ELR (cell line): ENCODE data around the gene FOXJ3.
A peak's percentile ranks its signal among the peaks of the same experiment; 100 is the strongest.

Source experiments
- DNase-seq: peaks from one replicate; pipeline ENCODE4 v3.0.0-alpha.2; 2015; ENCODE audit warnings: low read depth

The FOXJ3 gene

DNA sequence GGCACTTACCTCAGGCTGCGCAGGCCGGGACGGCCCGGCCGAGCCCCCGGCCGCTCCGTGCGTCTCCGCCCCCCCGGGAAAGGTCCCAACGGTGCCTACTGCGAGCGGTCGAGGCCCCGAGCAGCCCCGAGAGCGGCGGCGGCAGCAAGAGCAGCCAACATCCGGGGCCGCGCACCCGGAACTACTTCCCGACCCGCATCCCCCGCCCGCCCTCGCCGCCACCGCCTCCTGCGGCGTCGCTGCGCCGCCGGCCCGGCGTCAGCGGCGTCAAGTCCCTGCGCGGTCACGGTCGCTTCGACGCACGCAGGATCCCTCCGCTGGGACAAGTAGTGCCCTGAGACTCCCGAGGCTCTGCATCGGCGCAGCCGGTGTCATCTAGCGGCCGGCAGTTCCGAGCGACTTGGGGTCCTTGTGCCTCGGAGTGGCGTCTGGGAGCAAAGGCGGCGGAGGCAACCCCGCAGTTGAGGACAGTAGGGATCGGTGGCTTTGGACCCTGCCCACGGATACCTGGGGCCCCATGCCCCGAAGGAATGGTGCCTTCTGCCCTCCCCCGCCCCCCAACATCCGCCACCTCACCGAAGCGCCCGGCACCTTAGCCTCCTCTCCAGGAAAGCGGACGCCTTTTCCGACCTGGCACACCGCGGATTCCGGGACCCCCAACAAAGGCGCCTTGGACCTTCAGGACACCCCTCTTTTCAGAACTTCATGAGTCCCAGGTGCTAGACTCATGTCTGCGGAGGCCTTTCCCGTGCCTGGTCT is at the start of gene FOXJ3:
FOXJ3 (minus strand) TSS at position 186 of the 759 bp plus-strand sequence. CDS start 24,142 bp downstream, outside the sequence.
- peak; percentile 97 for DNase-seq

DNA sequence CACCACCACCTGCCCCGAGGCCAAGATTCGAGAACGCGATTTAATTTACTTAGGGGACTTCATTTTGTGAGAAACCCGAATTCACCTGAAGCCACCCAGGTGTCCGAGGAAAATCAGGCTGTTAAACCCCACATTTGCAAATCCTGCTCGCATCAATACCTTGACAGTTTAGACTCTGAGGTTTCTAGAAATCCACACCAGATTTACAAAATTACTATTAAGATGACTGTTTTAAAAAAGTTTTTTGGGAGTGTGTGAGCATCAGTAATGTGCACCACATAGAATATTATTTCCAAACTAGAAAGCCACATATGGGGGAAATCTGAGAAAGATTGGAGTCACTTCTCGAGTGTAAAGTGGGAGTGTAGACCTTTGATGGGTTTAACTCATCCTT is 46.2 kb upstream of the FOXJ3 start:
- no peak for DNase-seq

DNA sequence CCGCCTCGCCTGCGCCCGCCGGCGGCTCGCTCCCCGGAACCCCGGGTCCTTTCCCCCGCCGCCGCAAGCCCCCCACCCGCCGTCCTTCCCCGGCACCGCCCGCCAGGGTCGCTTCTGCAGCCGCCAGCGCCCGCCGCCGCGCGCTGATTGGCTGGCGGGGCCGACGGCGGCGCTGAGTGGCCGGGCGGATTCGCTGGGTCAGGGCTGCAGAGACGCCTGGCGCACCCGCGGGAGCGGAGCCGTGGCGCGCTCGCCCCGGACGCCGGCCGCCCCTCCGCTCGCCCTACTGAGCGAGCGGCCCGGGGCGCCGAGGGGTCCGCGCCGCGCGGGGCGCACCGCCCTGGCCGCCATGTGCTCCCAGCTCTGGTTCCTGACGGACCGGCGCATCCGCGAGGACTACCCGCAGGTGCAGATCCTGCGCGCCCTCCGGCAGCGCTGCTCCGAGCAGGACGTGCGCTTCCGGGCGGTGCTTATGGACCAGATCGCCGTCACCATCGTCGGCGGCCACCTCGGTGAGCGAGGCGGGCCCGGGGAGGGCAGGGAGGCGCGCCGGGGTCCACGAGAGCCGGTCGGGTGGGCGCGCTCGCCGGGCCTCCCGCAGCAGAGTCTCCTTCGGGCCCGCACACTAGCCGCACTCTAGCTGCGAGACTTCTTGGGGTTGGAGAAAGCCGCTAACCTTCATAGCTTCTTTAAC is 45.7 kb upstream of the FOXJ3 start, which contains the start of gene RIMKLA:
RIMKLA (plus strand) TSS at position 207 of the 694 bp plus-strand sequence; CDS start at position 350, 143 bp downstream.
- peak; percentile 33 for DNase-seq

DNA sequence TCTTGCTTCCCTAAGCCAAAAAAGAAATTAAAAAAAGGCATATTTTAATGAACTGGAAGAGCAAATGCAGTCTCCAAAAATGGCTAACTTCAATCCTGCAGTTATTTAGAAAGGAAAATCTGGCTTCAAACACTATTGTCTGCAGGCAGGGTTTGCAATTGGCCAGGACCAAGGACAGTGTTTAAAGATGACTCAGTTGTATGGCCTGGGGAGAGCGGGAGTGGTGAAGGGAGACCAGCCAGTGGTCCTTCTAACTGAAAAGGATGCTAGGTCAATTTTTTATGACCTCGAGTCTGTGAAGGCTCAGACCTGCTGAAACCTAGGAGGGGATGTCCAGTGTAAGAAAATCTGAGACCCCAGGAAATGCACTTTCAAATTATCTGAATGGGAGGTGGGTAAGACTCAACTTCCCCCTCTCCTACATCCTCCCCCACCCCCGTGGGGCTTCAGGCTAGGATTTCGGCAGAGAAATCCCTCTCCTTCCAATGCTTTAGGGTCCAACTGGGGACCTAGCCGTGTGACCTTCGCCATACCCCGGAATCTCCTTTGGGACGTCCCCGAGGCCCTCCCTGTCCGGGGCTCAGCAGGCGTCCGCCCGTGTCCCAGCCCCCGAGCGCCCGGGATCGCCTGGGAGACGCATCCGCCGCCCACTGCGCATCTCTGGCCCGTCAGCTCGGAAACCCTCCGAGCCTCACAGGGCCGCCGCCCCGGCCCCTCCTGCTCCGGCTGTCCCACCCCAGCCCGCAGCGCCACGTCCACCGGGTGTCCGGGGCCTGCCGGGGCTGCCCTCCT is 45.0 kb upstream of the FOXJ3 start:
- peak; percentile 40 for DNase-seq

DNA sequence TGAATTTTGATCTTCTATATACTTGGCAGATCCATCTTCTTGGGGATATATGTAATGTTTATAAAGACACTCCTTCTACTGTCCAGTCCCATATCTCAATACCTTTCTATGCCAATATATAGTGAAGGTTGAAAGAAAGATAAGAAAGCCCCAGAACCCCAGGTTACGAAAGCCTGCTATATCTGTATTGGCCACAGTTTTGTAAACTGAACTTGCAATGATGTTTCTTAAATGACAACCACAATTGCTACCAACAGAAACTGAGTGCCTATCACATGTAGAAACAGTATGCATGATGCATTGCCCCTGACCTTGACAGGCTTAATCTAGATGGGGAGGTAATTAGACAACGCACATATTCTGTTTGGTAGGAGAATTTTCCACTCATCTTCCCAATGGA is 37.8 kb upstream of the FOXJ3 start:
- DNase-seq, result no peak

GRCh38 chr1:42370876-42371549 is 36.0 kb upstream of the FOXJ3 start:
- no peak for DNase-seq

GRCh38 chr1:42369471-42369870 is 34.4 kb upstream of the FOXJ3 start:
- DNase-seq, result no peak

- no peak for DNase-seq
Measured at GRCh38 chr1:42368096-42368795, 33.2 kb upstream of the FOXJ3 start.

GRCh38 chr1:42365118-42365517 is 30.1 kb upstream of the FOXJ3 start:
- no peak for DNase-seq

DNA sequence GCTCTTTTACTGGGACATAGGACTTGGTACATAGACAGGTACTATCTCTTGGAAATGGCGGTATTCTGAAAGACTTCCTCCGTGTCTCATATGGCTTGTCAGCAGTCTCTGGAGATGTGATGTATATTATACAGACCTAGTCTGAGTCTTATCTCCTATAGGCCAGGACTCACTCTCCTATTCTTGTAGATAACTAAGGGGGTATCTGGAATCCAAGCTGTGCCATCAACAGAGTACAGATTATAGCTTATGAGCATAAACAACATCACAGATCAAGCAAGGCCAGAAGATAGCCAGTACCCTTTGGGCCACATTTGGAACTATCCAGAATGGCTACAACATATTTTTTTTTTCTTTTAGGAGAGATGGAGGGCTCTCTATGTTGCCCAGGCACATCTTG is 29.5 kb upstream of the FOXJ3 start:
- DNase-seq, result no peak

GRCh38 chr1:42364089-42364488 is 29.1 kb upstream of the FOXJ3 start:
- DNase-seq, result no peak

GRCh38 chr1:42359466-42359865 is 24.4 kb upstream of the FOXJ3 start:
- no peak for DNase-seq

DNA sequence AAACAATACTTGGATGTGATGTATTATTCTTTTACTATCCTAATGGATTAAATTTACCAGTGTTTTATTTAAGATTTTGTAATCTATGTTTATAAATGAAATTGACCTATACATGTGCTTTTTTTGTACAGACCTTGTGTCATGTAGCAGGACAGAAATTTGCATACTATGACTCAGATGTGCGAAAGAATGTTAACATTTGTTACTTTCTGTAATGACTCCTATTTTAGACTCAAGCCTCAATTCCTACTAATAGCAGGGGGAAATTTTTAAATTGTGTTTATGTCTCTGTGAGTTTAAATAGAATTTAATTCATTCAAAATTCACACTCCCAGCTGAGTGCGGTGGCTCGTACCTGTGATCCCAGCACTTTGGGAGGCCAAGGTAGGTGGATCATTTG is 23.8 kb upstream of the FOXJ3 start:
- DNase-seq, result peak; percentile 13

DNA sequence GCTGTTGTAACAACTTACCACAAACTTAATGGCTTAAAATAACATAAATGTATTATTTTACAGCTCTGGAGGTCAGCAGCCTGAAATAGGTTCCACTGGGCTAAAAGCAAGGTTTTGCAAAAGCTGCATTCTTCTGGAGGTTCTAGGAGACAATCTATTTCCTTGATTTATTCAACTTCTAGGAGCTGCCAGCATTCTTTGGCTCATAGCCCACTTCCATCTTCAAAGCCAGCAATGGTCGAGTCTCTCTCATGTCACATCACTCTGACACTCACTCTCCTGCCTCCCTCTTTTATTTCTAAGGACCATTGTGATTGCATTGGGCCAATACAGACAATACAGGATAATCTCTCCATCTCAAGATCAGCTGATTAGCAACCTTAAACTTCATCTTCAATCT is 15.1 kb upstream of the FOXJ3 start:
- DNase-seq, result no peak

DNA sequence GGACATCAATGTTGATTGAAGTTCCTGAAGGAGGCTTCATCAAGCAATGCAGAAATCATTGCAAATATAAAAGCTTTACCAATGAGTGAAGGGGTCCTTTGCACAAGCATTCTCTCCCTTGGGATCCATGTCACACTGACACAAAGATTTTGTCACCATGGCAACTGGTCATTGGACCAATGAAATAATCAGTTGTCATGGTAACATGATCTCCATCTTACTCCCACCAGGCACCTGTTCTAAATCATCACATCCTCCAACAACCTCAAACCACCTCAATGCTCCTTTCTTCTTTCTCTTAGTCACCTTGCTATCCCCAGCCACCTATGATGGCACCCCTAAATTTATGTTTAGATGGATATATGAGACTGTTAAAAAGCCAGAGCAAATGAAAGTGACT is 13.5 kb upstream of the FOXJ3 start:
- DNase-seq, result no peak

DNA sequence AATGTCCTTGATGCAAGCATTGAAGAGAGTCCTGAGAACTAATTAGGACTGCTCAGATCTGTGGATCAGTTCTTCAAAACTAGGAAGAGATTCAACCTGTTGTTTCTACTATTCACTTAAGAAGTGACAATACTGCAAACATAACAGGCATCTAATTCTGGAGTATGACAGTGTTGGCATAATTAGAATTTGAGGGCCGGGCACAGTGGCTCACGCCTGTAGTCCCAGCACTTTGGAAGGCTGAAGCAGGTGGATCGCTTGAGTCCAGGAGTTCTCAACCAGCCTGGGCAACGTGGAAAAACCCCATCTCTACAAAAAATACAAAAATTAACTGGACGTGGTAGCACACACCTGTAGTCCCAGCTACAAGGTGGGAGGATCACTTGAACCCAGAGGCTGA is 8.0 kb upstream of the FOXJ3 start:
- no peak for DNase-seq

DNA sequence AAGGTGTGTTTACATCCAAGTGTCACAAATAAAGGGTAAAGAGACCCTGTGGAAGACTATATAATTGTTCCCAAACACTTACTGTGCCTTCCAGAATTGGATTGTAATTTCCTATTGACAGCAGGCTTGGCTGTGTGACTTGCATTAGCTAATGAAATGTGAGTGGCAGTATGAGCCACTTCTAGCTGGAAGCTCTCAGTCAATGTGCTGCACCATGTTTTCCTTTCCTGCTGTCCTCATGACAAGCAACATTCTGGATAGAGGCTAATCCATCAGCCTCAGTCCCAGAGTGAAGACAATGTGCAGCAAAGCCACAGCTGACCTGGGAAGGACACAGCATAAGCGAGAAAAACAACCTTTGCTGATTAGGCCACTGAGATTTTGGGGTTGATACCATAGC is 5.9 kb upstream of the FOXJ3 start:
- no peak for DNase-seq

DNA sequence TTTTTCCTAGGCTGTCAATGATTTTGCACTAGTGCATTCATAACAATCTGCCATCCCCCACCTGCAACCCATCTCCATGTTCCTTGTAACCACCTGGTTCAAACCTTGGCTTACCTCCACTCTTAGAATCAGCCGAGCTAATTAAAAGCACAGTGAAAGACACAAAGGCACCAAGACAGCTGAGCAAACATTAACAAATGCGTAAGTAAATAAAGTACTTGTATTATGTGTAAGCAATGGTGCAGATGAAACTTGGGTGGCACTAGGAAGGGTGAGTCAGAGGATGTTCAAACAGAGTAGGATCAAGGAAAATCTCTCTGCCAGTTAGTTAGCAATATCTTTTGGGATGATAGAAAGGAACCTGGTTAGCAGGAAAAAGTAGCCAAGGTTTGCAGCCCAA is 5.1 kb upstream of the FOXJ3 start:
- peak; percentile 47 for DNase-seq

DNA sequence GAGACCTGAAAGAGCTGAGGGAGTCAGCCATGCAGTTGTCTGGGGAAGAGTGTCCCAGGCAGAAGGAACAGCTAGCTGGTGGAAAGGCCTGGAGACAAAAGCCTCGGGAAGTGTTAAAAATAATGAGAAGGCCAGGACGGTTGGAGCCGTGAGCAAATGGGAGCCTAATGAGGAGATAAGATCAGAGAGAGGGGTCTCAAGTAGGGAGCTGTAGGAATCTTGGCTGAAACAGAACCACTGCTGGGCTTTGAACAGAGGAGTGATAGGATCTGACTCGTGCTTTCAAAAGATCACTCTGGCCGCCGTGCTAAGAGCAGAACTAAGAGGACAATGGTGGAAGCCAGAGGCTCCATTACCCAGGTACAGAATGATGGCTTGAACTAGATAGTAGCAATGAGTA is 1.9 kb upstream of the FOXJ3 start:
- DNase-seq, result no peak

DNA sequence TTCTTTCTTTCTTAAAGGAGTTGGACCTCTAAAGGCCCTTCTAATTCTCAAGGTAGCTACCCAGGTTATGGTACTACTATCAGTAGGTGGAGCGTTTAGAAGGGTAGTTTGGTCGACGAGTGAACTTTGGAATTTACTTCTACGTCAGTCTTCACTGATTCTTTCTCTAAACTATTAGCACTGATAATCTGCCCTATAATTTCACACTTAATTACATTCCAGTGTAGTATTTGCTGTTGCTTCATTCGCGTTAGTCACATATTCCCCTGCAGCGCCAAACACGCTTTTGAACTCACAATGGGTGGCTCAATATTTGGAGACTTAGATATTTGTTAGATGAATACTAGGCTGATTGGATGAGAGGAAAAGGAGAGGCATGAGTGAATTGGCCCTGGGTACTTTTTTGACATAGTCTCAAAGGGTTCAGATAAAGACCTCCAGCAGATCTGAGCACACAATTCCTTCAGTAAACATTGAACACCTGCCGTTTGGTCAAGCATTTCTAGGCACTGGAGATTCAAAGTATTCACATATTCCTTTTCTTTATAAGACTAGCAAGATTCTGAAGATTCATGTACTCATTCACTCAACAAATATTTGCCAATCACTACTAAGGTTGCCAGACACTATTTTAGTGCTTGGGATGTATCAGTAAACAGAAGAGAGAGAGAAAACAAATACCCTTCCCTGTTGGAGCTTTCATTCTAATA is 929 bp upstream of the FOXJ3 start:
- peak; percentile 55 for DNase-seq
